ENCODE measurements around the gene ISM1. TPM values are rescaled to one million over a fixed set of nuclear protein-coding genes. Genes with fewer than 3 reads are reported as not detected.

The ISM1 gene
- polyA plus RNA-seq (2013, experiment 1 of 2; ENCODE audit: insufficient read length): 0.04 TPM
- polyA plus RNA-seq (2013, experiment 2 of 2; ENCODE audit: insufficient read length): 0.09 TPM

DNA sequence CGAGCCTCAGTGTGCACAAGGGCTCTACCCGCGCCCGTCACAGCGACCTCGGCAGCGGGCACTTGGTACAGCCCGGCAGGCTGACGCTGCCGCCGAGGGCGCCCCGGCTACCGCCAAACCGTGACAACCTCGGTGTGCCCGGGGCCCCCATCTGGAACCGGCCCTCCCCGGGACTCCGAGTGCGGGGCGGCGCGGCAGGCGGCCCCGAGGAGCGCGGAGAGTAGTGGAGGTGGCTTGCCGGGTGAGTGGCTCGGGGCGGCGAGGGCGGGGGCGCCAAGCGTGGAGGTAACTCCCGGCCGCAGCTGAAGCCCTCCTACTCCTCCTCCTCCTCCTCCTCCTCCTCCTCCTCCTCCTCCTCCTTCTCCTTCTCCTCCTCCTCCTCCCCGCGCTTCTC lies at the start of gene ISM1:
ISM1 (plus strand) TSS at position 371 of the 394 bp plus-strand sequence. CDS start 503 bp downstream, outside the sequence.
- DNase-seq: peak; percentile 2

DNA sequence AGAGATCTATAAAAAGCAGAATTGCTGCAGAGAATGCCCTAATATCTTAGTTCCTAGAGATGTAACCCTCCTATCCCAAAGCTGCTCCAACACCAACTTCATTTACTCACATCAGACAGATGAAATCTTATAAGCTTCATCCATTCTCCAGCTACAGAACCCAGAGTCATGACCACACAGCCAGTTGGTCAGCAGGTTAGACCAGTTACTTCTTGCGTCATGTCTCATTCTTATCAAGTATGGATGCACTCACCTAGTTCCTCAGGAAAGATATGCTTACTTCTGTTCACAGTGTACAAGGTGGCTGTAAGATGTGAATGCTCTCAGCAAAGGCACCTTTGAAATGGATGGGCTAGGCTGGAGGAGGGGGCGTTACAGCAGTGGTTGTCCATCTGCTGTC lies 47.9 kb upstream of the ISM1 start:
- DNase-seq: no peak

DNA sequence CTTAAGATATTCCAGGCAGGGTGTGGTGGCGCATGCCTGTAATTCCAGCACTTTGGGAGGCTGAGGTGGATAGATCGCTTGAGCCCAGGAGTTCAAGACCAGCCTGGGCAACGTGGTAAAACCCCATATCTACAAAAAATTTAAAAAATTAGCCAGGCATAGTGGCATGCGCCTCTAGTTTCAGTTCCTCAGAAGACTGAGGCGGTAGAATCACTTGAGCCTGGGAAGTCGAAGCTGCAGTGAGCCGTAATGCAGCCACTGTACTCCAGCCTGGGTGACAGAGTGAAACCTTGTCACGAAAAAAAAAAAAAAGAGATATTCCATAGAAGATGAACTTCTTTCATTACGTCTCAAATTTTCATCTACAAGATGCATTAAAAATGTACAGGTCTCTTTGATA lies 46.7 kb upstream of the ISM1 start:
- DNase-seq: no peak

DNA sequence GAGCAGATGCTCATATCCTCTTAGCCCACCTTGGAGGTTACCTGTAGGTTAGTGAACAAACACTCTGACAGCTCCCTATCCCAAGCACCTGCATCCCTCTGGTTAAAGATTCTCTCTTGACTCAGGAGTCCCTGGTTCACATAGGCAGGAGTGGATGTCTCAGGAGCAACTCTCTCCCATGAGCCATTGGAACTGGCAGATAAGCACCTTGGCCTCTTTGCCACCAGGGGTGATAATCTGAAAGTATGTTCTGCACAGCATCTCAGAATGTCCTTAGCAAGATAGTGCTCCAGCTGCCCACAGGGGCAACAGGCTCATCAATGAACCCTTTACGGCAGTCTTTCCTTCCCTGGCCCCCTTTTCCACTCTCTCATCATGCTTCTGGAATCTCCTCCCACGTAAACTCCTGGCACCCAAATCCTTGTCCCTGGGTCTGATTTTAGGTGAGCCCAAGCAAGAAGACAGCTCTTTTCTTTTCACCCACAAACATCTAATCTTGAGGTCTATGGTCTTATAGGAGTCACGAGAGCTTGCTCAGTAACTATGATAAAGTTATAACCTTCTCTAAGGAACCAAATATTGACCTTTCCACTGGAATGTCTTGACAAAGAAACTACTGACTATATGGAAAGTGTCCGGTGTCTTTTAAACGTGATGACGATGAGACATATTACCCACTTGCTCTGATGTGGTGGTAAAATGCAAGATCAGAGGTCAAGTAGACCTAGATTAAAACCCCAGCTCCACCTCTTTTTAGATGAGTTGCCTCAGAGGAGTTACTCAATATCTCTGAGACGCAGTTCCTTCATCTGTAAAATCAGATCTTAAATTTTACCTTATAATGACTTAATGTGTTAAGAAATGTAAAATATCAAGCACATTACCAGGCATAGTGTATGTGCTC lies 39.8 kb upstream of the ISM1 start:
- DNase-seq: no peak

DNA sequence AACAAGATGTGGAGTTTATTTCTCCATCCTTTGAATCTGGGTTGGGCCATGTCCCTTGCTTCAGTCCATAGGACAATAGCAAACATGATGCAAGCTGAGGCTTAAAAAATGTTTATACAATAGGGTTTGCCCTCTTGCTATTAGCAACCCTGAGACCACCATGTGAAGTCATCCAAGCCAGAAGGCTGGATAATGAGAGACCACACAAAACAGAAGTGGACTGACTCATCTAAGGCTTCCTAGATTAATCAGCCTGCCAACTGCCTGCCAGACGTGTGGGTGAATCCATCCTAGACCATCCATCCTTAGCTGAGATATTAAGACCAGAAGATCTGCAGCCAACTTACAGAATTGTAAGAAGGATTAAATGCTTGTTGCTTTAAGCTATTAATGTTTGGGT lies 38.1 kb upstream of the ISM1 start:
- no peak for DNase-seq

DNA sequence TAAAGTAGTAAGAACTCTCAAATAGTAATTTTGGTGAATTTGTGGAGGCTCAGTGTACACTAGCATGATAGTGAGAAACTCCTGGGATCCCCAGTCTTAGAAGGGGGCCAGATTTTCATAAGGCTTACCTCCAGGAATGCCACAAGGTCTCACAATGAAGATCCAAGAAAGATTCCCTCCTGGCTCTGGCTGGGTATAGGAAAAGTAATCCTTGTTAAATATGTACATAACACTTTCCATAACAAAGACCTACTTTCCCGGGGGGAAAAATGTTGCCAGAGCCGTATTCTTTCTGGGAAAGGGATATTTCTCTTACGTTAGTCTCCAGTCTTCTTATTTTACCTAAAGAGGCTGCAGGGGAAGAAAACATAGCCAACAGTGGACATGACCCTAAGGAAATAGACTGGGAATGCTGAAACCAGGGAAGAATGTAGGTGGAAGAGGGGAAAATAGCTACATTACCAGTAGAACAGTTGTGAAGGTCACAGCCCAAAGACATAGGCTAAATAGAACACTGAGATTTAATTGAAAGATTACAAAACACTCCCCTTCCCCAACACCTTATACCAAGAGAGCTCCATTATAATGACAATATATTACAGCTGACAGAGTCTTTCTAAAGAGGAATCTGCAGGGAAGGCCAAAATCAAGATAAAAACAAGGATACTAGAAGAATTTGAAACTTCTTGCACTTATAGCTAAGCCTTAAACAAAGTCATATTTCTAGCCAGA lies 34.9 kb upstream of the ISM1 start:
- no peak for DNase-seq

DNA sequence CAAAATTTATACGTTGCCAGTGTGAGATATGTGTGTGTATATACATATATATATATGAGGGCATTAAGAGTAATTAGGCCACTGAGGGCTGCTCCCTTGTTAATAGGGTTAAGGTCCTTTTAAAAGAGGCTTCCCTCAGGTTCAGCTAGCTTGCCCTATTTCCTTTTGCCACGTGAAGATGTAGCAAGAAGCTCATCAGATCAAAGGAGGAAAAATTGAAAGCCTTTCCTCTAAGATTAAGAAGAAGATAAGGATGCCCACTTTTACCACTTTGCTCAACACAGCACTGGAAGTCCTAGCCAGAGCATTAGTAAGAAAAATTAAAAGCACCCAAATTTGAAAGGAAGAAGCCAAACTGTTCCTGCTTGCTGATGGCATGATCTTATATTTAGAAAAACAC lies 33.2 kb upstream of the ISM1 start:
- no peak for DNase-seq

DNA sequence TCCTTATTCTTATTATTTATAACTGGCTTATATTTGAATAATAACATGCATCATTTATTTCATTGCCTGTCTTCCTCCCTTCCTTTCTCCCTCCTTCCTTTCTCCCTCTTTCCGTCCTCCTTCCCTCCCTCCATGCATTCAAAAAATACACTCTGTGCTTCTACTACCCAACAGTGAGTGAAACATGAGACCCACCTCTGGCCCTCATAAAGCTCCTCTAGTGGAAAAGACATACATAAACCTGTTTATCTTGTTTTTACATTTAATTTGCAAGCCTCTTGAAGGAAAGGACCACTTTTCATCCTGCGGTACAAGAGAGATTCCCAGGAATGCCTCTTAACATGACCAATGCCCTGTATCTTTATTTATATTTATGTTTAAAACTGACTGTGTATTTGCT lies 21.8 kb upstream of the ISM1 start:
- no peak for DNase-seq

DNA sequence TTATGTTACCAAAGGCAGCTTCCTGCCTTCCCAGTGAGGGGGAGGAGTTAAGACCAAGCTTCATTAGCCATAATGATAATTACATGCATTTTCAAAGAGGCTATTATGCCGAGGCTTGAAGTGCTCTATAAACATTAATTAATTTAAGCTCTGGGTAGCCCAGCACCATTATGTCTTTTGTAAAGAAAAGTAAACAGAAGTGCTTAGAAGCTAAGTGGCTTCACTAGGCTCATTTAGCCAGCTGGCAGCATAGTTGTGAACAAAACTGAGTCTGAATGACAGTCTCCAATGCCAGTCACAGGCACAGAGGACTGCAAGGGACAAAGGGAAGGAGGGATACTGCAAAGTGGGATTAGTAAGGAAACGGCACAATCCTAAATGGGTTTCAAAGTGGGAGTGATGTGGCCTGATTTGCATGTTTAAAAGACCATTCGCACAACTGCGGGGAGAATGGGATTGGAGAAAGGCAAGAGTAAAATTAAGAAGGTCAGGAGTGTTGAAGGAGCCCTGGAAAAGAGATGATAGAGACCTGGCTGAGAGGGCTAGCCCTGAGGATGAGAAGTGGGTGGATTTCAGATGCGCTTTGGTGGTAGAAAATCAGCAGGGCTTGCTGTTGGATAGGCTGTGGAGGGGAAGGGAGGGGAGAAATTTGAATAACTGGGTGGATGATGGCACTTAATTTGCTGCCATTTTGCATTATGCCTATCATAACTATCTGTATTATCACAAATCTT lies 20.1 kb upstream of the ISM1 start:
- DNase-seq: no peak

DNA sequence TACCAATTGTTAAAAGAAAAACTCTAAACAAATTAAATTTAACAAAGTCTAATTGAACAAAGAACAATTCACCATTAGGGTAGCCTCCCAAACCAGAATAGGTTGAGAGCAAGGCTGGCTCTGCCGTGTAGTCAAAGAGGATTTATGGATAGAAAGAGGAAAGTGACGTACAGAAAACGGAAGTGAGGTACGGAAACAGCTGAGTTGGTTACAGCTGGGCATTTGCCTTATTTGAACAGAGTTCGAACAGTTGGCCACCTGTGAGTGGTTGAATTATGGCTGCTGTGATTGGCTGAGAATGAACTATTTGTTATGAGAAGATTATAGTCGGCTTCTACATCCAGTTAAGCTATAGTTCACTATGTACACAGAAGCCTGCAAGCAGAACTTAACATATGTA lies 18.5 kb upstream of the ISM1 start:
- no peak for DNase-seq

DNA sequence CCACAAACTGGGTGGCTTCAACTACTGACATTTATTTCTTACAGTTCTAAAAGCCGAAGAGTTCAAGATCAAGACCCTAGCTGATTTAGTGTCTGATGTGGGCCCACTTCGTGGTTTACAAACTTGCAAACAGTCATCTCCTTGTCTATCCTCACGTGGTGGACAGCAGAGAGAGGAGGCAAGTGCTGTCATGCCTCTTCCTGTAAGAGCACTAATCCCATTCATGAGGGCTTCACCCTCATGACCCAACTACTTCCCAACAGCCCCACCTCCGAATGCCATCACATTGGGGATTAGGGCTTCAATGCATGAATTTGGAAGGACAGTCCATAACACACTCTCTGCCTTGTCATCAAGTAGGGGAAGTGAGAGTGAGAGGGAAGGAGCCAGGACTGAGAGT lies 15.6 kb upstream of the ISM1 start:
- no peak for DNase-seq

DNA sequence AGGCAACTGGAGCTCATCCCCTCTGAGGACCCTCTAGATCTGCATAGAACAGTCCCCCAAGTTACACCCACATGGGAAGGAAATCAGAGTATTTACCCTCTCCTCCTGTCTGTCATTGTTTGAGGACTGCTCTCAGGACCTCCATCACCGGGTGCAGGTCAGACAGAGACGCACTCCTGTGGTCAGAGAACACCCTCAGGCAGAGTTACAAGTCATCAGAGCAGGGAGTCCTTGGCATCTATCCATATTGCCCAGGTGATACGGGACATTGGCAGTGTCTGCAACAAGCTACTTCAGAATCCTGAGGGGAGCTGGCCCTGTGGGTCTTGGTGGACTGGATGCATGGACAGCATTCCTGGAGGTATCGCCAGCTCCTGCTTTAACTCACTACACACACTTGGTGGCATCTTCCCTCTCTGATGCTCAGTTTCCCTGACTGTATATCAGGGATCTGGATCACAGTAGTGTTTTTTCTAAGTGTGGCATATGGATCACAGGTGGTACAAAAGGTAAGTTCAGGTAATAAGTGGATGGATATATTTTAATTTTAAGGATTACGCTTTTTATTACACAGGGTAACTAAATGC lies 15.1 kb upstream of the ISM1 start:
- no peak for DNase-seq

DNA sequence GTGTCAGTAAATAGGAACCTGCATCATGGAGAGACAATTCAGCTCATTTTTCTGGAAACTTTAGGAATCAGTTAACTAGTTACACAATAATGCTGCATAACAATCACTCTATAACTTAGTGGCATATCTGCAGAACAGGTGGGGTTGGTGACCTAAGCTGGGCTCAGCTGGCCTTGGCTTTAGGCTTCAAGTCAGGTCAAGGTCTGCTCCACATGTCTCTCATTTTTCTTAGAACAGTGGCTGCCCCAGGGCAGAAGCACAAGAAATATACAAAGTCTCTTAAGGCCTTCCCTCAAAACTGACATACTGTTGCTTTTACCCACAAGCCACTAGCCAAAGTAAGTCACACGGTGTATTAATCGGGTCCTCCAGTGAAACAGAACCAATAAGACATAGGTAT lies 14.1 kb upstream of the ISM1 start:
- DNase-seq: no peak

DNA sequence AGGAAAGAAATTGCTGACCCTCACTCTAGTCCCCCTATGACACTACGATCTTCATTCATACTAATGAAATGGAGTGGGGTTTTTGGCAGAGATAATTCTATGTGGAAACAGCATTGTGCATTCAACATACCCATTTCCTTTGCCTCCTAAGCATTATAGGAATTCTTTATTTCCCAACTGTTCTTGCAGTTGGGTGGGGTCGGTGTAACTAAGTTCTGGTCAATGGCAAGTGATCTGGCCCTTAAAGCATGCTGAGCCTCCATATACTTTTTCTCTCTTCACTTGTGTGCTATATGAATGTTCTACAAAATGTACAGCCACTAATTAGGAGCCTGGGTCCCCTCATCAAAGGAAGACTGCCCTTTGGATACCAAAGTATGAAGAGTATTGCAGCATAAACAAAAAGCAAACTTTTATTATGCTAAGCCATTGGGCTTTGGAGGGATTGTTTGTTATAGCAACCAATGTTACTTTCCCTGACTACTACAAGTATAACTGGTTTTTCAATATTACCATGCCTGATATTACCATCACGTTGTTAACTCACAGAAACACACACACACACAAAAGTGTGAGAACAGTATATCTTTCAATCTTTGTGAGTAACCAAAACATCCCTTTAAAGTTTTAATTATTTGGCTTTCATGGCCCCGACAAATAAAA lies 9.0 kb upstream of the ISM1 start:
- DNase-seq: no peak

DNA sequence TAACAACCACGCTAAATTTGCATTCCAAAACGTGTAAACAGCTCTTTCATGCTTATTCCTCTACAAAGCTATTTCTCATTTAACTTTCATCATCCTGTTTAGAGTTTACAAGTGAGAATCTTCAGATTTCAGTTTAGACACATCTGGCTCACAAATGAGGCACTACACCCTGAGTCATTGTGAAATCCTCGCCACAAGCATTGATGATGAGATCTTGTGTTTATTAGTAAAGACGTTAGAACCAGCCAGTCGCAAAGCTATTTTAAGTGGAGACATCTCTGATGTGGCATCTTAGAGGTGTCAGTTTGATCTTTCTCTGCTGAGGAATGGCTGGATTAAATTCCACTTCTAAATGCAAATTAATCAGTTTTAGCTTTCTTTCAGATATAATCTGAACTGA lies 8.3 kb upstream of the ISM1 start:
- peak; percentile 23 for DNase-seq

DNA sequence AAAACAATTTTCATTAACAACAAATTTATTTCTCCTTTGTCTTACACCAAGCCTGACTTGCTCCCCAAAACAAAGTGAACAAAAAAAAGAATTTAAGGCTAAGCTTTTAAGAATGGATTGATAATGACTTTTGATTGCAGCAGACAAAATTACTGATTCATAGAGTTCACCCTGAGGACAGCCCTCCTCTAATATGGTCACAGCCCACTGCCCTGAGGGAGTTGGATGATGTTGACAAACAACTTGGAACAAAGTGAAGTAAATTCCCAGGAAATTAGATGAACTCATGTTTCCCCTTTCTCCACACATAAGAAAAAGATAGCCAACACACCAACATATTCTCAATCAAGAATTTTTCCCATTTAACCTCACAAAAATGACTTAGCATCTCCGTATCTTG lies 7.7 kb upstream of the ISM1 start:
- DNase-seq: no peak

DNA sequence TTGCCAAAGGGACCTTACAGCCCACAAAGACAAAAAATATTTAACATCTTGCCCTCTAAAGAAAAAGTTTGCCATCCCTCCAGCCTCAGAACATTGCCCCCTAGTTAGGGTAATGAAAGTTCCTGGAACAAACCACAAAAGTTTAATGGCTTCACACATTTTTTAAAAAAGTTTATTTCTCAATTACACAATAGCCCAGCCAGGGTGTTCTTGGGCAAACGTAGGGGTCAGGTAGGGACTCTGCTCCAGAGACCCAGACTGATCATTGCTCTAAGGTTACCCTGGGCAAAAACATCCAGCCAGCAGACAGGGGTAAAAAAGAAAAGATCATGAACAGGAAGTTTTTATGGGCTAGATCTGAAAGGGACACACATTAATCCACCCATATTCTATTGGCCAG lies 4.5 kb upstream of the ISM1 start:
- DNase-seq: no peak

DNA sequence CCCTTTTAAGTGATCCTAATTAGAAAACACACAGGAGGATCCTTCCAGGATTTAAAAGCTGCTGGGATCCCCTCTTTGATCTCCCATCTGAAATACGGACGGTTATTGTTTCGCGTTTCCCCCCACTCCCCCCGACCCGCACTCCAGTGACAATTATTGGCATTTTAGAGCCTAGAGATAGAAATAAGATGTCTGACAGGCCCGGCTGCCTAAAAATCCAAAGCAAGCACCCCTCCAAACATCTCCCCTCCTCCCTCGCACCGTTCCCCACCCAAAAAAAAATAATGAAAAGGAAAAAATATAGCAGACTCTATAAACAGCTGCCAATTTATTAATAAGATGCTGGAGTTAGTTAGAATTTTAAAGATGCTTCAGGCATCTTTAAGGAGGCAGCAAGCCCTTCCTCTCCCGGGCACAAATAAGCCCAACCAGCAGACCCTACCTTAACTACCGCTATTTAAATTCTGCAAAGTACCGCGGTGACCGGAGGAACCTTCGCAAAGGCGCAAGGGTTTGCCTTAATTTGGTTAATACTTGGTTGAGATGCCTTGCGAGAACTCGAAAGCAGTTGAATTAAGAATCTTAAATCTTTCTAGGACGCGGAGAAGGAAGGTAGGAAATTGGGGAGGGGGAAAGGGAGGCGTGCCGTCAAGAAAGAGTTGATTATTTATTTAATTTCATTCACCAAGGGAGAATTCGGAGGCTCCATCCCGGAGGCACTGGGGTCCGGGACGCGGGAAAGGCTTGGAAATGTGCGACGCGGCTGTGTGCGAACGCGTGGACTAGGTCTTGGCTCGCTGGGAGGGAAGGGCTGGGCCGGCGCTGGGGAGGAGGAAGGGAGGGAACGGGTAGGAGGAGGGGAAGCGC lies 1.5 kb upstream of the ISM1 start:
- no peak for DNase-seq

DNA sequence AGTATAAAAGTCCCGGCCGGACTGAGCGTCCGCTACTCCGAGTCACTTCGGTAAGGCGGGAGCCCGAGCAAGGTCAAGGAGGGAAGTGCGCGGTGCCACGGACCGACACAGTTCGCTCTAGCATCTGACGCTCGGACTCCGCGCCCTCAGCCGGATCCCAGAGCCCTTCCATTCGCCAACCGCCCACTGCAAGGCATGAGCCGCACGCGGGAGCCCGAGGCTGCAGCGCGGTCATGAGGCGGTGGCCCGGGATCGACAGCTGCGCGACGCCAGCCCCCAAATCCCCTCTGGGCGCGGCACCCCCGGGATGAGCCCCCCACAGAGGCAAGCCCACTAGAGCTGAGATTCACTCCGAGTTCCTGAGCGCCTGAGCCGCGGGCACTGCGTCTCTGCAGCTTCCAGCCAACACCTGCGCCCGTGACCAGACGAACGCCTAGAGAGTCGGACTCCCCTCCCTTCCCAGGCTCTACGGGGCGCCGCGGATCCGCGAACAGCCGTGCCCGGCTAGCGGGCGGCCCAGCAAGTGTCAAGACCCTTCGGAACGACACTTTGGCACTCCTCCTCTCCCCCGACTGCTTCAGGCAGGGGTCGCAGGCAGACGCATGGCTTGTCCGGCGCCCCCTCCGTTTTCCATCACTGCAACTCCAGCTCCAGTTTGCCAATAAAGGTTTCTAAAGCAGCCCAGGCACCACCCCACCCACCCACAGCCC lies 725 bp upstream of the ISM1 start:
- peak; percentile 22 for DNase-seq

DNA sequence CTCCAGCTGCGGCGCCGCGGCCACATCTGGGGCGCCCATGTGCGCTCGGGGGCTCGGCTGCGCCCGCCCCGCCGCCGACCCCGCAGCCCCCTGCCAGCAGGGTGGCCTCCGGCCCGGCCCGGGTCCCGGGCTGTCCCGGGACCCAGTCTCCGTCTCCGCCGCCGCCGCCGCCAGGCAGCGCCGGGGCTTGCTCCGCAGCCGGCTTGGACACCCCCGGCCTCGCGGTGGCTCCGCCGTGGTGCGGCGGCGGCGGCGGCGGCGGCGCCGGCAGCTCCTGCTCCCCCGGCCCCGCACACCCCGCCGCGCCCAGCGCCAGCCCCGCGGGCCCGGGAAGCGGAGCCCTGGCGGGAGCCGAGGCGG lies 219 bp downstream of the ISM1 start:
- no peak for DNase-seq
